Activated B cell treated with CpG ODN at 0.5 μM for 24 hours (primary cell): ENCODE measurements around the gene VAV2. TPM values are rescaled to one million over a fixed set of nuclear protein-coding genes. Genes with fewer than 3 reads are reported as not detected.

Source experiments
- ATAC-seq: fragments of 200-7000 bp; cut with Tn5 transposase; one replicate; pipeline ENCODE4 v1.10.0; 2021; ENCODE audit warnings: low read depth, mild to moderate bottlenecking, moderate library complexity
- CTCF ChIA-PET: fragments of 350-600 bp; sonication (Branson Sonifier 250); formaldehyde crosslinking; loops from one replicate; lab custom pipeline; 2021; ENCODE audit warnings: antibody characterized with exemption; lab: Charles Lee
- POLR2A ChIA-PET: fragments of 350-600 bp; sonication (Branson Sonifier 250); formaldehyde crosslinking; loops from one replicate; lab custom pipeline; 2021; ENCODE audit warnings: antibody characterized with exemption; lab: Charles Lee
- DNase-seq: peaks from one replicate; pipeline ENCODE4 v3.0.0; 2022
- H3K27ac Mint-ChIP-seq: one replicate; pipeline ENCODE4 v1.8.0; 2020; ENCODE audit warnings: mixed read lengths
- H3K27me3 Mint-ChIP-seq: one replicate; pipeline ENCODE4 v1.8.0; 2021; ENCODE audit warnings: mixed read lengths
- H3K36me3 Mint-ChIP-seq: one replicate; pipeline ENCODE4 v1.8.0; 2021; ENCODE audit warnings: low read depth, mixed read lengths
- H3K4me1 Mint-ChIP-seq: one replicate; pipeline ENCODE4 v1.8.0; 2021; ENCODE audit warnings: mixed read lengths
- H3K4me3 Mint-ChIP-seq: one replicate; pipeline ENCODE4 v1.8.0; 2020; ENCODE audit warnings: mild to moderate bottlenecking, mixed read lengths
- H3K9me3 Mint-ChIP-seq: one replicate; pipeline ENCODE4 v1.8.0; 2020; ENCODE audit warnings: mixed read lengths
- intact Hi-C: fragments of 100-400 bp; cut with micrococcal nuclease; formaldehyde crosslinking; loops from one replicate; pipeline ENCODE4 v1.15.1; 2024
- total RNA-seq: library from RNA; stranded (reverse); gene quantifications from 2 replicates; pipeline ENCODE4 v1.2.3, GENCODE V29; 2022
- TF ChIP-seq, protein P1 (sequence below): fragments of 200-600 bp; IDR thresholded peaks from one replicate; pipeline ENCODE4 v1.8.0; 2022; ENCODE audit warnings: antibody characterized with exemption, mild to moderate bottlenecking

The VAV2 gene
- total RNA-seq, 1 donor from 2014 or later = 99.6 TPM

DNA sequence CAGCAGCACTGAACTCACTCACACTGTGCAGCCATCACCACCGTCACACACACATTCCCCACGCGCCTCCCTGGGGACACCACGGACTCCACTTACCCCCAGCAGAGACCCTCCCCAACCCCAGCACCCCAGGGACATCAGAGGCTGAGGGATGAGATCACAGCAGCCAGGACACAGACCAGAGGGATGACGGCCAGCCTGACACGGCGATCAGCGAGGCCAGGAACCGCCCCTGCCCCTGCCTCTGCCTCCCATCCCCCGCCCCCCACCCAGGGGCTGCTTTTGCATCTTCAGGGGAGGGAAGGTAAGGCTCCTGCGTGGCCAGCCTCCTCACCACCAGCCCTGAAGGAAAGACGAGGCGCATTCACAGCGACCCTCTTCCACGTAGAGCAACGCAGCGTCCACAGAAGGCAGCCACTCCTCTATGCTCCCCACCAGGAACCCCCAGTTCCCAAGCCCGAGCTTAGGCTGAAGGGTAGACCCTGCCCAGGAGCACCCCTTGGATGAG lies 104.5 kb downstream of the VAV2 start:
- Mint-ChIP-seq H3K36me3 (peaks cover 42% of the 10 kb centered on the region), H3K27me3 (no peaks in the 10 kb centered on the region), H3K4me3 (no peak overlapping the region), H3K4me1 (peaks cover 18% of the 10 kb centered on the region), H3K9me3 (no peaks in the 10 kb centered on the region), H3K27ac (no peak overlapping the region)
- CTCF ChIA-PET = no interaction called here
- POLR2A ChIA-PET = no interaction called here
- intact Hi-C loops = no loop called here
- DNase-seq = no peak
- no peak for ATAC-seq
- TF ChIP-seq, protein P1, sequence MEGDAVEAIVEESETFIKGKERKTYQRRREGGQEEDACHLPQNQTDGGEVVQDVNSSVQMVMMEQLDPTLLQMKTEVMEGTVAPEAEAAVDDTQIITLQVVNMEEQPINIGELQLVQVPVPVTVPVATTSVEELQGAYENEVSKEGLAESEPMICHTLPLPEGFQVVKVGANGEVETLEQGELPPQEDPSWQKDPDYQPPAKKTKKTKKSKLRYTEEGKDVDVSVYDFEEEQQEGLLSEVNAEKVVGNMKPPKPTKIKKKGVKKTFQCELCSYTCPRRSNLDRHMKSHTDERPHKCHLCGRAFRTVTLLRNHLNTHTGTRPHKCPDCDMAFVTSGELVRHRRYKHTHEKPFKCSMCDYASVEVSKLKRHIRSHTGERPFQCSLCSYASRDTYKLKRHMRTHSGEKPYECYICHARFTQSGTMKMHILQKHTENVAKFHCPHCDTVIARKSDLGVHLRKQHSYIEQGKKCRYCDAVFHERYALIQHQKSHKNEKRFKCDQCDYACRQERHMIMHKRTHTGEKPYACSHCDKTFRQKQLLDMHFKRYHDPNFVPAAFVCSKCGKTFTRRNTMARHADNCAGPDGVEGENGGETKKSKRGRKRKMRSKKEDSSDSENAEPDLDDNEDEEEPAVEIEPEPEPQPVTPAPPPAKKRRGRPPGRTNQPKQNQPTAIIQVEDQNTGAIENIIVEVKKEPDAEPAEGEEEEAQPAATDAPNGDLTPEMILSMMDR = no peak

DNA sequence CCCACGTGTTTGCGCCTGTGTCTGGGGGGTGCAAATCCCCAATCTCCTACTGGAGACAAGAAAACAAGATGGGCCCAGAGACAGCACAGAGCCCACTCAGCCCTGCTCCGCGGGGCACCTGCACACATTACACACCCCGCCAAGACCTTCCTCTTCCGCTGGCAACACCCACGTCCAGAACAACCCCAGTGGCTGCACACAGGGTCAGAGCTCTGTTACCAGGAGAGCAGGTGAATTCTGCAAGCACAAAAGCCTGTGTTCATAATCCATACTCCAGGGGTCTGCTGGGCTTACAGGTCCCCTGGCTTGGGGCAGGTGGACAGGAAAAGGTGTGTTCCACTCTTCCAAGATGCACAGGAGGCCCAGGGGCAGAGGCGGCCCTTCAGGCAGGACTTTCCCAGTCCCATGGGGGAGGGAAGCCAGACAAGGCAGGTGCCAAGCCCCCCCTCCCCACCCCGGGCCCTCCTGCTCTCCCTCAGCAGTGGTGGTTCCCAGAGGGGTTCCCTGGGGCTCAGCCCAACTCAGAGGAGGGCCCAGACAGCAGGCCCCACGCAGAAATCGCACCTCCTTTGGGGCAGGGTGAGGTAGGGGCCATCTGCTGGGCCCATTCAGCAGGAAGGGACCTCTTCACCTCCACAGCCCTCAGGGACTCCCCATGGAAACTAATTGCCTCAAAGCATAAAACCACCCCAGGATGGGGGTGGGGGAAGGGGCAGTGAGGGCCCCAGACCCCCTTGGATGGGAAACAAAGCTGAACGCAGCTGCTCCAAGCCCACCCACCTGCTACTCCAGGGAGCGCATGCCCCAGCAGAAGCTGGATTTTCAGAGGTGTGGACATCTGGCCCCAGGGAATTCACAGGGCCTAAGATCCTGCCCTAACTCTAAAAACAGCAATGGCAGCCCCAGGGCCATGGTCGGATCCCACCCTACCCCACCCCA lies 105.3 kb downstream of the VAV2 start:
- peaks cover 40% of the 10 kb centered on the region for H3K36me3 Mint-ChIP-seq
- no peak overlapping the region for H3K4me3 Mint-ChIP-seq
- CTCF ChIA-PET = no interaction called here
- TF ChIP-seq, protein P1 = no peak
- intact Hi-C loops = no loop called here
- DNase-seq (no peak), ATAC-seq (no peak)
- POLR2A ChIA-PET = no interaction called here
- H3K27me3 Mint-ChIP-seq = no peaks in the 10 kb centered on the region
- H3K9me3 Mint-ChIP-seq = no peaks in the 10 kb centered on the region
- peak overlapping the region; percentile 35 for H3K27ac Mint-ChIP-seq
- H3K4me1 Mint-ChIP-seq = peaks cover 18% of the 10 kb centered on the region

DNA sequence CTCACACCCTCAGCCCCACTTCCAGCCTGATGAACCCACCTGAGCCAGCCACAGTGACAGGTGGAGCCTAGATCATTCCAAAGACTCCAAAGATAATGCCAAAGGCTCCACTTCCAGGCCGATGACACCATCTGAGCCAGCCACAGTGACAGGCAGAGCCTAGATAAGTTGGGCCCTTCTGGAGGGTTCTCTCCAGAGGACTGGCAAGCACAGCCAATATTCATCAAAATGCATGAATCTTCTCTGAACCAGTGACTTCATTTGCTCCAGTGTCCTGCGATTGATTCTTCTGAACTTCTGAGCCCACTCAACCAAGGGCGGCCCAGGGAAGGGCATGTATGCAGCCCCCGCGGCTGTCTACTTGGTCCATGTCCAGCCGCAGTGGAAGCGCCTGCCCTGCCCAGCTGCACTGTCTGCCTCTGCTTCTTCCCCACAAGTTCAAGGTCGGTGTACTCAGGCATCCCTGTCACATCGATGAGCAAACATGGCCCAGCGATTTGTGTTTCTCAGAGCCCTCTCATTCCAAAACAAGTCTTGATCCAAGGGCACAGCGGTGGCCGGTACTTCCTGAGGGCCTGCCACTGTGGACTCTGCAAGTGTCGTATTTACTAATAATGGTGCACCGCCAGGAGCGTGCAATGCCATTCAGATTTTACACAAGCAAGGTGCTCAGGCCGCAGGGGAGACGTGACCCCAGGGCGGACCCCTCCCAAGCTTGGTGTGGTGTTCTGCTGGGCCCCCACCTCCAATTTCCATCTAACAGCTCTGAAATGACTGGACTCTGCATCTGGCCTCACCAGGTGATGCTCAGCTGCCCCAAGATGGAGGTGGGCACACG lies 107.0 kb downstream of the VAV2 start:
- CTCF ChIA-PET = no interaction called here
- POLR2A ChIA-PET = no interaction called here
- Mint-ChIP-seq H3K9me3 (no peaks in the 10 kb centered on the region), H3K36me3 (peaks cover 37% of the 10 kb centered on the region), H3K27me3 (no peaks in the 10 kb centered on the region), H3K4me3 (no peak overlapping the region), H3K4me1 (peaks cover 27% of the 10 kb centered on the region), H3K27ac (peak overlapping the region; percentile 51)
- TF ChIP-seq, protein P1 = no peak
- no peak for ATAC-seq
- intact Hi-C loops = no loop called here
- no peak for DNase-seq

DNA sequence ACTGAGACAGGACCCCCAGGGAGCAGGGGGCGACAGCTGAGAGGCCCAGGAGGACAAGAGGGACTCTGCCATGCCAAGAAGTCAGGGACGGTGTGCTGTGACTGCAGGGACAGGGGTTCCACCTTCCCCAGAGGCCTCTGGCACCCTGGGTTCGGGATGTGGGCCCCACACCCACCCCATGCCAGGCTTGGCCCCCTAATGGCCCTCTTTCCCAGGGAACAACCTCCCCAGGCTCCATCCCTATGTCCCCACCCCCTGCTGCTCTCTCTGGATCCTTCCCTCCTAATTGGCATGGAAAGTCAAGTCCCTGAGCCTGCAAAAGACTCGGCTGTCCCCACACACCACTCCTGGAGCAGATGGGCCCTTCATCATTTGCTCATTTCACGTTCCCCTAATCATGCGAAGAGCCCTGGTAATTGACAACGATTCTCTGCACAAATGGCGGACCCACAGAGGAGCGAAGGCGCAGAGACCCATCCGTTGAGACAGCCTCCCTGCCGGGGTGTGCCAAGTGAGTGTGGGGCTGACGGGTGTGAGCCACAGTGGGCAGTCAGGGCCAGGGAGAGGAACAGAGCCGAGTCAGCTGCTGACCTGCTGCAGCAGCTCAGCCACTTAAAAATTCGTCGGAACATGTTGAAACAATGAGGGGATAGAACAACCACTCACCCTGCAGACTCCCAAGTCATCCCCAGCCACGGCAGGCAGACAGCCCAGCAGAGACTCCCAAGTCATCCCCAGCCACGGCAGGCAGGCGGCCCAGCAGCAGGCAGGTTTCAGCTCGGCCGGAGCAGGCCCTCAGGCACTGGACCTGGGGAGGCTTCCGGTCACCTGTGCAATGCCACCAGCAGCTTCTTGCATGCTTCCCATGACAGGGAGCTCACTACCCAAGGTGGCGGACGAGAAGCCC lies 109.0 kb downstream of the VAV2 start:
- Mint-ChIP-seq H3K4me1 (peaks cover 36% of the 10 kb centered on the region), H3K27ac (no peak overlapping the region), H3K27me3 (no peaks in the 10 kb centered on the region), H3K9me3 (no peaks in the 10 kb centered on the region), H3K4me3 (no peak overlapping the region), H3K36me3 (peaks cover 27% of the 10 kb centered on the region)
- TF ChIP-seq, protein P1 = no peak
- DNase-seq (no peak), ATAC-seq (no peak)
- POLR2A ChIA-PET = interaction anchor here (0.7 kb wide), 2 partner anchors 32 to 298 kb away, joined by 3 read pairs; no protein-coding TSS in a partner anchor
- CTCF ChIA-PET = no interaction called here
- intact Hi-C loops = no loop called here
